K562 (cell line): Measurements from ENCODE around the gene RSPH1. TPM values are rescaled to one million over a fixed set of nuclear protein-coding genes. Genes with fewer than 3 reads are reported as not detected.

Experiments
- BMI1 ChIP-seq: fragments of 150-350 bp; IDR thresholded peaks from 2 replicates; pipeline ENCODE4 v1.6.1; 2014; ENCODE audit warnings: low read length
- CEBPZ ChIP-seq: fragments of 150-350 bp; IDR thresholded peaks from 2 replicates; pipeline ENCODE4 v1.6.1; 2014; ENCODE audit warnings: low read depth, mild to moderate bottlenecking, low read length, borderline replicate concordance
- CHAMP1 ChIP-seq: fragments of 450-650 bp; IDR thresholded peaks from 2 replicates; pipeline ENCODE4 v1.6.1; 2016; ENCODE audit warnings: mild to moderate bottlenecking
- DIDO1 ChIP-seq: fragments of 450-650 bp; IDR thresholded peaks from 2 replicates; pipeline ENCODE4 v1.6.1; 2016; ENCODE audit warnings: low read depth, missing biosample characterization, missing genetic modification characterization
- ID3 ChIP-seq, 2 experiments: fragments of 250-450 bp in 1 of 2; fragments of 450-650 bp in 1 of 2; sonication (Bioruptor Pico) in 1 of 2; IDR thresholded peaks; 2 replicates each; pipeline versions ENCODE4 v1.6.1 to v1.8.0; 2016 to 2021; ENCODE audit warnings: mild to moderate bottlenecking in 2 of 2, moderate library complexity in 2 of 2, missing compliant biosample characterization in 1 of 2, missing genetic modification characterization in 1 of 2
- JUND ChIP-seq, 2 experiments: IDR thresholded peaks; 2 replicates in 1 of 2; 3 replicates in 1 of 2; pipeline ENCODE4 v1.6.1; 2011; ENCODE audit warnings: borderline replicate concordance in 2 of 2, low read depth in 2 of 2, low read length in 2 of 2, improper control_type of control experiment in 1 of 2, missing biosample characterization in 1 of 2, missing genetic modification characterization in 1 of 2, missing genetic modification reagents in 1 of 2
- MBD2 ChIP-seq: sonication (generic); IDR thresholded peaks from 2 replicates; pipeline ENCODE4 v1.6.1; 2016; ENCODE audit warnings: low read depth, borderline replicate concordance
- PHTF2 ChIP-seq: fragments of 250-450 bp; sonication (Bioruptor Pico); IDR thresholded peaks from 2 replicates; pipeline ENCODE4 v1.5.0; 2021; ENCODE audit warnings: mild to moderate bottlenecking
- SFPQ ChIP-seq: fragments of 200-400 bp; formaldehyde crosslinking; IDR thresholded peaks from 2 replicates; pipeline ENCODE4 v1.6.1; 2017; ENCODE audit warnings: mild to moderate bottlenecking, low read depth, low read length, moderate library complexity
- SIN3B ChIP-seq: fragments of 450-650 bp; IDR thresholded peaks from 2 replicates; pipeline ENCODE4 v1.6.1; 2017; ENCODE audit warnings: low read depth, mild to moderate bottlenecking, moderate library complexity
- TCFL5 ChIP-seq: fragments of 250-450 bp; sonication (Bioruptor Pico); conservative IDR thresholded peaks from 2 replicates; pipeline ENCODE4 v1.6.1; 2021; ENCODE audit warnings: mild to moderate bottlenecking, moderate library complexity, matching md5 sums
- U2AF2 ChIP-seq: fragments of 200-400 bp; formaldehyde crosslinking; optimal IDR thresholded peaks from 2 replicates; pipeline ENCODE3; 2017; ENCODE audit warnings: low read depth, mild to moderate bottlenecking, low read length
- WHSC1 ChIP-seq: IDR thresholded peaks from one replicate; pipeline ENCODE4 v1.6.1; 2012; ENCODE audit warnings: low read length, control low read depth, inconsistent platforms
- ZBTB17 ChIP-seq: fragments of 450-650 bp; formaldehyde crosslinking; IDR thresholded peaks from 2 replicates; pipeline ENCODE4 v1.4.0; 2020; ENCODE audit warnings: mild to moderate bottlenecking
- ZFX ChIP-seq: sonication (generic); formaldehyde crosslinking; IDR thresholded peaks from 2 replicates; pipeline ENCODE4 v1.8.0; 2022; ENCODE audit warnings: mild to moderate bottlenecking, missing genetic modification reagents, moderate library complexity
- ZKSCAN1 ChIP-seq: fragments of 150-350 bp; IDR thresholded peaks from 2 replicates; pipeline ENCODE4 v1.6.1; 2016; ENCODE audit warnings: low read depth, low read length
- ZNF143 ChIP-seq: sonication (generic); formaldehyde crosslinking; IDR thresholded peaks from 2 replicates; pipeline ENCODE4 v1.9.0; 2022; ENCODE audit warnings: mild to moderate bottlenecking, missing genetic modification reagents
- ZNF224 ChIP-seq: sonication (generic); formaldehyde crosslinking; IDR thresholded peaks from 2 replicates; pipeline ENCODE4 v1.8.0; 2022; ENCODE audit warnings: mild to moderate bottlenecking, missing genetic modification reagents
- ZNF24 ChIP-seq: fragments of 450-650 bp; IDR thresholded peaks from 2 replicates; pipeline ENCODE4 v1.6.1; 2016
- ZNF780A ChIP-seq: fragments of 250-450 bp; sonication (Bioruptor Pico); IDR thresholded peaks from 2 replicates; pipeline ENCODE4 v1.5.0; 2021; ENCODE audit warnings: mild to moderate bottlenecking
- polyA plus RNA-seq, 8 experiments: library from polyadenylated mRNA; depleted of rRNA in 4 of 8; stranded (reverse) in 5 of 8; unstranded in 3 of 8; fragments of >200 nt; fragmentation: Nextera tagmentation in 2 of 8; fragmentation: Illumina TruSeq in 1 of 8; extraction: Ambion mirVana in 2 of 8; extraction: Trizol in 1 of 8; gene quantifications; 2 replicates each; pipeline versions ENCODE4 v1.2.1 to v1.2.3, GENCODE V29; 2011 to 2014; ENCODE audit warnings: inconsistent platforms in 1 of 8, missing spikeins in 1 of 8
- total RNA-seq, 7 experiments: library from RNA; depleted of rRNA in 6 of 7; stranded (reverse); fragments of >200 nt in 6 of 7; fragmentation: Illumina TruSeq in 2 of 7; extraction: Trizol in 2 of 7; gene quantifications; 2 replicates each; pipeline versions ENCODE4 v1.2.1 to v1.2.3, GENCODE V29; 2011 to 2021; ENCODE audit warnings: low replicate concordance in 1 of 7

The RSPH1 gene
- total and polyA plus RNA-seq, 9 of the 15 experiments (the other 6 are each of a cell fraction or from before 2014, with no cell fraction given): 0.17 TPM; not detected in 8

- no peak for TF ChIP-seq SFPQ
- no peak for TF ChIP-seq PHTF2 (CRISPR knock-in tag)
- no peak for TF ChIP-seq ZFX (CRISPR knock-in tag)
- TF ChIP-seq ZNF224 (CRISPR knock-in tag): no peak
- TF ChIP-seq WHSC1: no peak
- no peak for TF ChIP-seq TCFL5 (CRISPR knock-in tag)
- TF ChIP-seq ZKSCAN1: no peak
- no peak for TF ChIP-seq SIN3B
- TF ChIP-seq MBD2: no peak
- TF ChIP-seq ZNF780A (CRISPR knock-in tag): no peak
- no peak for TF ChIP-seq U2AF2
- TF ChIP-seq CEBPZ: no peak
- TF ChIP-seq BMI1: no peak
- TF ChIP-seq ZNF24: no peak
- peak; percentile 97 for TF ChIP-seq JUND (IDR thresholded peaks at IDR 0.05; ENCODE audit: borderline replicate concordance, low read depth, low read length)
- peak; percentile 98 for TF ChIP-seq JUND (tag; IDR thresholded peaks at IDR 0.05; ENCODE audit: borderline replicate concordance, low read depth, low read length)
- TF ChIP-seq ZNF143 (CRISPR knock-in tag): 0 out of 2 replicates have a peak, but pooled peaks have one; percentile 6
- TF ChIP-seq CHAMP1: no peak
- TF ChIP-seq DIDO1: no peak
- no peak for TF ChIP-seq ZBTB17 (CRISPR knock-in tag)
- no peak for TF ChIP-seq ID3 (CRISPR knock-in tag; IDR thresholded peaks at IDR 0.05)
- TF ChIP-seq ID3 (tag; IDR thresholded peaks at IDR 0.05): no peak
Observed at GRCh38 chr21:42433946-42434551, 62.0 kb downstream of the RSPH1 start (continued).
